ENCODE results near the gene PRUNE2.

- TF ChIP-seq CTCF (IDR thresholded peaks at IDR 0.05; ENCODE audit: borderline replicate concordance, extremely low read depth, low read length, poor library complexity, severe bottlenecking) (no peak), EZH2 (IDR thresholded peaks at IDR 0.05; ENCODE audit: borderline replicate concordance, low read depth, low read length, severe bottlenecking) (no peak)
Measured at GRCh38 chr9:76883341-76883855, 22.5 kb downstream of the PRUNE2 start.
